DOHH2 (cell line): ENCODE data around the gene TRIP11.

Experiments used
- EZH2phosphoT487 ChIP-seq: fragments of 200-600 bp; sonication (generic); IDR thresholded peaks from 2 replicates; pipeline ENCODE4 v1.6.1; 2017; ENCODE audit warnings: borderline replicate concordance, mild to moderate bottlenecking, antibody characterized with exemption, low read length, moderate library complexity, mixed read lengths
- TF ChIP-seq, protein P1 (sequence below): fragments of 200-600 bp; sonication (generic); IDR thresholded peaks from one replicate; pipeline ENCODE4 v1.5.1; 2014; ENCODE audit warnings: antibody characterized with exemption, mild to moderate bottlenecking, low read depth, low read length; ENCODE audit not compliant: poor library complexity, severe bottlenecking

DNA sequence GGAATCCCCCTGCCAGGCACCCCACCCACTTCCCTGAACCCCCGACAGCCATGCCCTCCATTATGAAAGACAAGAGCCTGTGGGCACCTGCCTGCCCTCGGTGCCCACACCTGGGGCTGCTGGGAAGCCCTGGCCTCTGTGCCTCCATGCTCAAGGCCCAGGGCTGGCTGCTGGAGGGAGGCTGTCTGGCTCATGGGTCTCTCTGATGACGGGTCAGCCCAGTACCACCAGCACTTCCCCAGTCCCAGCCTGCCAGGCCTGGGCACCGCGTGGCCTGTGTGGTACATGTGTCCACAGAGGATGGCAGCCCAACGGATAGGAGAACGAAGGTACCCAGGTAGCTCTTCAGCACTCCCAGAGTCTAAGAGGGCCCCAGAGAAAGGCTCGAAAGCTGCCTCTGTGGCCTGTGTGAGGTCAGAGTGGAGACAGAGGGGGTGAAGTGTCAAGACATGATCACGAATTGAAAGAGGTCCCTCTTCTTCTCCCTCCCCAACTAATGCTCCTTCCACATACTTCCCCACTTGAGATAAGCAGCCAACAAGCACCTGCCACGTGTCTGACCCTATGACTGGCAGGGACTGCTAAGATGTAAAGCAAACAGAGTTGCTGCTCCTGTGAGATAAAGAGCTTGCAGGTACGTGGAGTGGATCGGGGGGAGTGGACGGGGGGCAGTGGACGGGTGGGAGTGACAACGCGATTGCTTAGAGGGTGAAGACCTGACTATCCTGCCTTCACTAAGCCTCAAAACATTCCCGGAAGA is 113.5 kb downstream of the TRIP11 start:
- no peak for TF ChIP-seq EZH2phosphoT487
- TF ChIP-seq, protein P1, sequence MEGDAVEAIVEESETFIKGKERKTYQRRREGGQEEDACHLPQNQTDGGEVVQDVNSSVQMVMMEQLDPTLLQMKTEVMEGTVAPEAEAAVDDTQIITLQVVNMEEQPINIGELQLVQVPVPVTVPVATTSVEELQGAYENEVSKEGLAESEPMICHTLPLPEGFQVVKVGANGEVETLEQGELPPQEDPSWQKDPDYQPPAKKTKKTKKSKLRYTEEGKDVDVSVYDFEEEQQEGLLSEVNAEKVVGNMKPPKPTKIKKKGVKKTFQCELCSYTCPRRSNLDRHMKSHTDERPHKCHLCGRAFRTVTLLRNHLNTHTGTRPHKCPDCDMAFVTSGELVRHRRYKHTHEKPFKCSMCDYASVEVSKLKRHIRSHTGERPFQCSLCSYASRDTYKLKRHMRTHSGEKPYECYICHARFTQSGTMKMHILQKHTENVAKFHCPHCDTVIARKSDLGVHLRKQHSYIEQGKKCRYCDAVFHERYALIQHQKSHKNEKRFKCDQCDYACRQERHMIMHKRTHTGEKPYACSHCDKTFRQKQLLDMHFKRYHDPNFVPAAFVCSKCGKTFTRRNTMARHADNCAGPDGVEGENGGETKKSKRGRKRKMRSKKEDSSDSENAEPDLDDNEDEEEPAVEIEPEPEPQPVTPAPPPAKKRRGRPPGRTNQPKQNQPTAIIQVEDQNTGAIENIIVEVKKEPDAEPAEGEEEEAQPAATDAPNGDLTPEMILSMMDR = no peak
